Kidney (tissue), 14 donors: ENCODE results near the gene SUDS3. TPM values are rescaled to one million over a fixed set of nuclear protein-coding genes. Genes with fewer than 3 reads are reported as not detected.

Experiments used
- DNase-seq, 5 donors: peaks; one replicate each; pipeline ENCODE4 v3.0.0-alpha.2; 2013 to 2020
- FAIRE-seq: peaks from 2 replicates; lab custom pipeline; 2012; peaks lifted over from hg19 to GRCh38; lab: Jason Lieb, UNC
- H3K27ac ChIP-seq, 2 donors: one replicate each; pipeline ENCODE4 v1.7.0; 2013; ENCODE audit warnings: low read depth in 2 of 2, low read length in 2 of 2, inconsistent platforms in 1 of 2
- H3K27me3 ChIP-seq: one replicate; pipeline ENCODE4 v1.7.1; 2013; ENCODE audit warnings: low read length, inconsistent platforms; ENCODE audit not compliant: control insufficient read depth, insufficient read depth
- H3K36me3 ChIP-seq, 3 donors: one replicate each; pipeline versions ENCODE4 v1.7.0 to v1.7.1; 2013; ENCODE audit warnings: low read length in 3 of 3, control low read depth in 1 of 3, inconsistent platforms in 1 of 3; ENCODE audit not compliant: insufficient read depth in 3 of 3, control insufficient read depth in 2 of 3
- H3K4me1 ChIP-seq, 3 donors: one replicate each; pipeline versions ENCODE4 v1.7.0 to v1.7.1; 2013; ENCODE audit warnings: low read length in 3 of 3, inconsistent platforms in 1 of 3, low read depth in 1 of 3; ENCODE audit not compliant: control insufficient read depth in 2 of 3, insufficient read depth in 2 of 3
- H3K4me3 ChIP-seq, 3 donors: one replicate each; pipeline versions ENCODE4 v1.7.0 to v1.8.1; 2013; ENCODE audit warnings: low read length in 3 of 3, control low read depth in 1 of 3, inconsistent platforms in 1 of 3
- H3K9ac ChIP-seq, 3 donors: one replicate each; pipeline versions ENCODE4 v1.7.0 to v1.7.1; 2013; ENCODE audit warnings: low read length in 3 of 3, control low read depth in 1 of 3, inconsistent platforms in 1 of 3
- H3K9me3 ChIP-seq, 3 donors: one replicate each; pipeline versions ENCODE4 v1.7.0 to v1.7.1; 2013; ENCODE audit warnings: low read length in 3 of 3, control low read depth in 1 of 3, inconsistent platforms in 1 of 3; ENCODE audit not compliant: control insufficient read depth in 2 of 3, insufficient read depth in 1 of 3
- CTCF ChIP-seq: IDR thresholded peaks from 3 replicates; pipeline ENCODE4 v1.5.1; 2012; ENCODE audit warnings: mild to moderate bottlenecking, moderate library complexity, borderline replicate concordance; ENCODE audit not compliant: insufficient read depth; ENCODE audit errors: extremely low read depth
- intact Hi-C: fragments of 100-400 bp; cut with DNase I; formaldehyde crosslinking; loops from one replicate; pipeline ENCODE4 v1.11.1; 2022
- polyA plus RNA-seq: library from polyadenylated mRNA; stranded (reverse); fragments of 350-450 nt; fragmentation: Illumina TruSeq; extraction: RNeasy Lipid Tissue Mini Kit (QIAGEN cat#74804); gene quantifications from one replicate; pipeline ENCODE4 v1.2.3, GENCODE V29; 2014; ENCODE audit warnings: low read depth, low replicate concordance; ENCODE audit not compliant: insufficient read depth
- total RNA-seq: library from RNA; stranded (reverse); fragmentation: NEBNext Ultra II Directional; extraction: Animal tissue kit (Norgen Biotek cat#: 25700); gene quantifications from one replicate; pipeline ENCODE4 v1.2.1, GENCODE V29; 2021
- donor health status: control.
- donor health status: control.
- donor health status: control.
- donor health status: control.
- donor health status: control.
- donor health status: DM: yes; HTN: yes; CAD: no.
- donor health status: Normal renal cell carcinoma (clear cell type).

The SUDS3 gene
- total and polyA plus RNA-seq, 2 donors from 2014 or later = 14.9 to 29.0 TPM

GRCh38 chr12:118432812-118433545, 56.6 kb downstream of the SUDS3 start:
- intact Hi-C loops = no loop called here
- TF ChIP-seq CTCF = no peak
- Histone ChIP-seq H3K4me3 (no peak overlapping the region), H3K27ac (no peak overlapping the region), H3K36me3 (no peaks in the 10 kb centered on the region), H3K27me3 (no peaks in the 10 kb centered on the region), H3K9ac (no peak overlapping the region), H3K9me3 (no peaks in the 10 kb centered on the region), H3K4me1 (peaks cover 0 to 3% (median 0%) of the 10 kb centered on the region in 3 donors)
- DNase-seq (no peak), FAIRE-seq (no peak)

- TF ChIP-seq CTCF = no peak
- H3K27me3 ChIP-seq = no peaks in the 10 kb centered on the region
- H3K4me1 ChIP-seq = no peaks in the 10 kb centered on the region
- H3K9ac ChIP-seq = no peak overlapping the region
- FAIRE-seq (no peak), DNase-seq (no peak)
- no peak overlapping the region for H3K27ac ChIP-seq
- H3K9me3 ChIP-seq = no peaks in the 10 kb centered on the region
- intact Hi-C loops = no loop called here
- H3K4me3 ChIP-seq = no peak overlapping the region
- no peaks in the 10 kb centered on the region for H3K36me3 ChIP-seq
Measured at GRCh38 chr12:118436002-118436730, 59.8 kb downstream of the SUDS3 start.

- Histone ChIP-seq H3K36me3 (no peaks in the 10 kb centered on the region), H3K9ac (no peak overlapping the region), H3K4me3 (no peak overlapping the region), H3K4me1 (no peaks in the 10 kb centered on the region), H3K9me3 (no peaks in the 10 kb centered on the region), H3K27me3 (no peaks in the 10 kb centered on the region), H3K27ac (no peak overlapping the region)
- intact Hi-C loops = no loop called here
- FAIRE-seq (no peak), DNase-seq (no peak)
- no peak for TF ChIP-seq CTCF
Measured at GRCh38 chr12:118436986-118437385, 60.6 kb downstream of the SUDS3 start.
